HL-60 (cell line): Measurements from ENCODE around the gene KPNA5.

Source experiments
- CTCF ChIP-seq: IDR thresholded peaks from one replicate; pipeline ENCODE4 v1.5.1; 2011; ENCODE audit warnings: low read length, control low read depth, inconsistent platforms; ENCODE audit not compliant: insufficient read depth
- REST ChIP-seq: IDR thresholded peaks from 2 replicates; pipeline ENCODE4 v1.6.1; 2012; ENCODE audit warnings: low read depth; ENCODE audit not compliant: insufficient replicate concordance

- TF ChIP-seq CTCF, result no peak
- no peak for TF ChIP-seq REST
These were observed 10.1 kb downstream of the KPNA5 start for GRCh38 chr6:116691154-116691553.
